K562 (cell line): Measurements from ENCODE around the gene SLC25A45. TPM values are rescaled to one million over a fixed set of nuclear protein-coding genes. Genes with fewer than 3 reads are reported as not detected.

ENCODE experiments used
- ATF2 ChIP-seq: sonication (generic); formaldehyde crosslinking; IDR thresholded peaks from 2 replicates; pipeline ENCODE4 v1.8.1; 2022; ENCODE audit warnings: missing genetic modification reagents
- FOXJ2 ChIP-seq: fragments of 200-800 bp; sonication (Bioruptor generic); IDR thresholded peaks from 2 replicates; pipeline ENCODE4 v1.6.1; 2016; ENCODE audit warnings: missing genetic modification characterization, missing compliant biosample characterization
- PCBP2 ChIP-seq: fragments of 200-400 bp; formaldehyde crosslinking; IDR thresholded peaks from 2 replicates; pipeline ENCODE4 v1.6.1; 2018; ENCODE audit warnings: low read length, low read depth, mild to moderate bottlenecking, moderate library complexity; ENCODE audit not compliant: poor library complexity, severe bottlenecking
- RAD21 ChIP-seq, 2 experiments: fragments of 250-450 bp in 1 of 2; fragments of 450-650 bp in 1 of 2; sonication (Bioruptor Pico) in 1 of 2; formaldehyde crosslinking in 1 of 2; IDR thresholded peaks in 1 of 2; conservative IDR thresholded peaks in 1 of 2; 2 replicates each; pipeline versions ENCODE4 v1.4.0 to v1.8.0; 2020 to 2022; ENCODE audit warnings: mild to moderate bottlenecking in 2 of 2, moderate library complexity in 1 of 2
- SFPQ ChIP-seq: fragments of 200-400 bp; formaldehyde crosslinking; IDR thresholded peaks from 2 replicates; pipeline ENCODE4 v1.6.1; 2017; ENCODE audit warnings: mild to moderate bottlenecking, low read depth, low read length, moderate library complexity
- SIX5 ChIP-seq, 2 experiments: IDR thresholded peaks; 2 replicates each; pipeline ENCODE4 v1.6.1; 2011; ENCODE audit warnings: low read length in 2 of 2, borderline replicate concordance in 1 of 2, low read depth in 1 of 2, mild to moderate bottlenecking in 1 of 2, moderate library complexity in 1 of 2; ENCODE audit not compliant: insufficient read depth in 1 of 2
- SMAD1 ChIP-seq: fragments of 150-350 bp; IDR thresholded peaks from 2 replicates; pipeline ENCODE4 v1.6.1; 2014; ENCODE audit warnings: low read length, low read depth; ENCODE audit not compliant: partially characterized antibody
- SPI1 ChIP-seq: IDR thresholded peaks from 2 replicates; pipeline ENCODE4 v1.6.1; 2011; ENCODE audit warnings: low read depth, low read length, control low read depth, borderline replicate concordance
- THRAP3 ChIP-seq: fragments of 450-650 bp; IDR thresholded peaks from 2 replicates; pipeline ENCODE4 v1.6.1; 2016; ENCODE audit warnings: mild to moderate bottlenecking, inconsistent platforms, borderline replicate concordance
- ZNF609 ChIP-seq: sonication (generic); formaldehyde crosslinking; IDR thresholded peaks from 2 replicates; pipeline ENCODE4 v1.8.1; 2023; ENCODE audit warnings: missing genetic modification reagents, mild to moderate bottlenecking, borderline replicate concordance
- polyA plus RNA-seq, 8 experiments: library from polyadenylated mRNA; depleted of rRNA in 4 of 8; stranded (reverse) in 5 of 8; unstranded in 3 of 8; fragments of >200 nt; fragmentation: Nextera tagmentation in 2 of 8; fragmentation: Illumina TruSeq in 1 of 8; extraction: Ambion mirVana in 2 of 8; extraction: Trizol in 1 of 8; gene quantifications; 2 replicates each; pipeline versions ENCODE4 v1.2.1 to v1.2.3, GENCODE V29; 2011 to 2014; ENCODE audit warnings: inconsistent platforms in 1 of 8, missing spikeins in 1 of 8
- total RNA-seq, 7 experiments: library from RNA; depleted of rRNA in 6 of 7; stranded (reverse); fragments of >200 nt in 6 of 7; fragmentation: Illumina TruSeq in 2 of 7; extraction: Trizol in 2 of 7; gene quantifications; 2 replicates each; pipeline versions ENCODE4 v1.2.1 to v1.2.3, GENCODE V29; 2011 to 2021; ENCODE audit warnings: low replicate concordance in 1 of 7
- TF ChIP-seq, protein P1 (sequence below), 2 experiments: fragments of 450-650 bp; IDR thresholded peaks; 2 replicates each; pipeline ENCODE4 v1.6.1; 2018; ENCODE audit warnings: mild to moderate bottlenecking in 2 of 2, low read depth in 1 of 2; ENCODE audit not compliant: partially characterized antibody in 2 of 2

The SLC25A45 gene
- total and polyA plus RNA-seq, 9 of the 15 experiments (the other 6 are each of a cell fraction or from before 2014, with no cell fraction given), result 0.15 to 2.3 (median 0.68) TPM

GRCh38 chr11:65425971-65426838 is 43.8 kb upstream of the SLC25A45 start (continued):
- TF ChIP-seq ZNF609 (peak; percentile 21; the same call in 1 of the 2 replicates), FOXJ2 (tag) (0 out of 2 replicates have a peak, but pooled peaks have one; percentile 7), SMAD1 (peak; percentile 95), PCBP2 (peak; percentile 86), THRAP3 (peak; percentile 56), SIX5 (IDR thresholded peaks at IDR 0.05; ENCODE audit: borderline replicate concordance in 1 of 2, insufficient read depth in 1 of 2, low read depth in 1 of 2, low read length in 2 of 2) (no peak), SFPQ (peak; percentile 85), SPI1 (0 out of 2 replicates have a peak, but pooled peaks have one; percentile 11), ATF2 (CRISPR knock-in tag) (no peak), RAD21 (CRISPR knock-in tag; conservative IDR thresholded peaks at IDR 0.05 in 1 of 2, IDR thresholded peaks at IDR 0.05 in 1 of 2) (no peak)
- TF ChIP-seq, protein P1, sequence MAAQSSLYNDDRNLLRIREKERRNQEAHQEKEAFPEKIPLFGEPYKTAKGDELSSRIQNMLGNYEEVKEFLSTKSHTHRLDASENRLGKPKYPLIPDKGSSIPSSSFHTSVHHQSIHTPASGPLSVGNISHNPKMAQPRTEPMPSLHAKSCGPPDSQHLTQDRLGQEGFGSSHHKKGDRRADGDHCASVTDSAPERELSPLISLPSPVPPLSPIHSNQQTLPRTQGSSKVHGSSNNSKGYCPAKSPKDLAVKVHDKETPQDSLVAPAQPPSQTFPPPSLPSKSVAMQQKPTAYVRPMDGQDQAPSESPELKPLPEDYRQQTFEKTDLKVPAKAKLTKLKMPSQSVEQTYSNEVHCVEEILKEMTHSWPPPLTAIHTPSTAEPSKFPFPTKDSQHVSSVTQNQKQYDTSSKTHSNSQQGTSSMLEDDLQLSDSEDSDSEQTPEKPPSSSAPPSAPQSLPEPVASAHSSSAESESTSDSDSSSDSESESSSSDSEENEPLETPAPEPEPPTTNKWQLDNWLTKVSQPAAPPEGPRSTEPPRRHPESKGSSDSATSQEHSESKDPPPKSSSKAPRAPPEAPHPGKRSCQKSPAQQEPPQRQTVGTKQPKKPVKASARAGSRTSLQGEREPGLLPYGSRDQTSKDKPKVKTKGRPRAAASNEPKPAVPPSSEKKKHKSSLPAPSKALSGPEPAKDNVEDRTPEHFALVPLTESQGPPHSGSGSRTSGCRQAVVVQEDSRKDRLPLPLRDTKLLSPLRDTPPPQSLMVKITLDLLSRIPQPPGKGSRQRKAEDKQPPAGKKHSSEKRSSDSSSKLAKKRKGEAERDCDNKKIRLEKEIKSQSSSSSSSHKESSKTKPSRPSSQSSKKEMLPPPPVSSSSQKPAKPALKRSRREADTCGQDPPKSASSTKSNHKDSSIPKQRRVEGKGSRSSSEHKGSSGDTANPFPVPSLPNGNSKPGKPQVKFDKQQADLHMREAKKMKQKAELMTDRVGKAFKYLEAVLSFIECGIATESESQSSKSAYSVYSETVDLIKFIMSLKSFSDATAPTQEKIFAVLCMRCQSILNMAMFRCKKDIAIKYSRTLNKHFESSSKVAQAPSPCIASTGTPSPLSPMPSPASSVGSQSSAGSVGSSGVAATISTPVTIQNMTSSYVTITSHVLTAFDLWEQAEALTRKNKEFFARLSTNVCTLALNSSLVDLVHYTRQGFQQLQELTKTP (IDR thresholded peaks at IDR 0.05; ENCODE audit: low read depth in 1 of 2, partially characterized antibody in 2 of 2), result peak; percentile 71 to 79
